NCI-H128 (cell line): ENCODE measurements around the gene MRPS2.
"Not testable (repeated sequence)": the region's sequence is repeated elsewhere in the genome, so short reads cannot be mapped to it uniquely, and the experiment has no call there.

Experiments
- DNase-seq: peaks from one replicate; lab custom pipeline; 2025; ENCODE audit not compliant: unreplicated experiment; lab: John Stamatoyannopoulos, UW

Gene MRPS2

DNA sequence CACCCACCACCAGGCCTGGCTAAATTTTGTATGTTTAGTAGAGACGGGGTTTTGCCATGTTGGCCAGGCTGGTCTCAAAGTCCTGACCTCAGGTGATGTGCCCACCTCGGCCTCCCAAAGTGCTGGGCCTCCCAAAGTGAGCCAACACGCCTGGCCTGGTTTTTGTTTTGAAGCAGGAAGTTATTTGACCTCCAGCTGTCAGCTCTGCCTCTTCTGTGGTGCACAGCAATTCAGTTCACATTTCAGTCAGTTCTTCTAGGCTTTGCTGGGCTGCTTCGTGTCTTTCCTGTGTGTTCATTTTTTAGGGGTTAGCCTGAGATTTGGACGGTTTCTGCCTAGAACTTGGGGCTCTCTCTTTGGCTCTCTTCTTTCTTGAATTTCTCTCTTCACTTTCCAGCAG, 29.7 kb downstream of the MRPS2 start:
- DNase-seq, result no peak

DNA sequence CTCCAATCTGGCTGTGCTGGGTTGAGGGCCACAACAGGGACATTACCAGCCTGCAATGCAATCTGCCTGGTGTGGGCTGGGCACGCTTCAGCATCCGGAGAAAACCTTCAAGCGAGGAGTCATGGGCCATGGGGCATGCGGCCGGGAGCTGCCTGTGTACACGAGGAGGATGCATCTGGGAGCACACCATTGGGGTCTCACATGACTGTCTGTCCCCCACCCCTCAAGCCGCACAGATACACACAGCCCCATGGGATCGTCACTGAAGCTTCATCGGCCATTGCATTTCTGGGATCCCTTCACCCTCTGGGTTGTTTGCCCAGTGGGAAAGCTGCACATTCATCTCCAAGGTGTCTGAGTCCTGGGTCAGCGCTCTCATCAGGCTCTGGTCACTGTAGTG, 30.6 kb downstream of the MRPS2 start:
- DNase-seq, result no peak

DNA sequence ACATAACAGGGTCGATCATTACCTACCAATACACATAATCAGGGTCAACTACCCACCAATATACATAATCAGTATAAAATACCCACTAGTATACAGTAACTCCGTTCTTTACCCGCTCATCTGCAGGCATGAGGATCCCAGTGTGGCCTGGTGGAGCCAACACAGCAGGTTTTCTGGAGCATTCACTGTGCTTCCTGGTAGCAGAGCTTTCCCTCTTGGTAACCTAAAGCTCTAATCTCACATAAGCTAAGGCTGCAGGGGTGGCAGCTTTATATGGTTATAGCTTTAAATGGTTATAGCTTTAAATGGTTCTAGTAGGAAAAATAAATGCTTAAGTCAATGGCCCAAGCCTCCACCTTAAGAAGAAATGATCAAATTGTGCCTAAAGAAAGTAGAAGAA, 32.6 kb downstream of the MRPS2 start:
- no peak for DNase-seq

DNA sequence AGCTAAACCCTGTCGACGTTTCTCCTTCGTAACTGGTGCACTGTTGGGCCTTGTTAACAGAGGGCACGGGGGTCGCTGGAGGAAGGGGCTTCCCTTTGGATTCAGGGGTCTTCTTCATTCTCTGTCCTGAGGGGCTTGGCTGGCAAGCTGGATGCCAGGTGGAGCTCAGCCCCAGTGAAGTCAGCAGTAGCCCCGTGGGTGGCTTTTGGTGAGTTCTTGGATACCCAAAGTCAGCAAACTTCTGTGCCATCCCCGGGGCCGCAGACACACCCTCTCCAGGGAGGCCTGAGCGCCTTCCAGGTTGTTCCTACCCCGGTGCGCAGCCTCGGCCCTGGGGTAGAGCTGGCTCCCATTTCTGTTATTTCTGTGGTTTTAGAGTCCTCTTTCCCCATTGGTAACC, 33.2 kb downstream of the MRPS2 start:
- DNase-seq, result no peak

DNA sequence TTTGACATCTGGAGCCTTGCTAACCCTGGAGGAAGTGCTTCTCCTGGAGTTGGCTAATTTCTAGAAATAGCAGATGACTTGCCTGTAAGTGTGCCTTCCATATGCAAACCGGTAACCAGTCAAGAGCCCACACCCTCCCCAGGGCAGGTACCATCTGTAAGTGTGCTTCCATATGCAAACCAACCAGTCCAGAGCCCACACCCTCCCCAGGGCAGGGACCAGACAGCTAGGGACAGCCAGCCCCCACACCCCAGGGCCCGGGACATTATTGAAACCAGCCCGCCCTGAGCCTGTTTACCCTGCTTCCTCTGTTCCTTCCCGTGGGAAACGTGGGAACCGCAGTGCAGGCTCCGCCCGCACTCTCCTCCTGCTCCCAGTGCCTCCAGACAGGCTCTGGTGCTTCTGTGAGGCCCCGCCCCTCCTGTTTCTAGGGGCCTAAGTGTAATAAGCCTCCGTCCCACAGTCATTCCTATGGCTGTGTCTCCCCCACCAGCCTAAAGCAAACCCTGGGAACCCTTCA, 33.8 kb downstream of the MRPS2 start:
- DNase-seq, result not testable (repeated sequence)

DNA sequence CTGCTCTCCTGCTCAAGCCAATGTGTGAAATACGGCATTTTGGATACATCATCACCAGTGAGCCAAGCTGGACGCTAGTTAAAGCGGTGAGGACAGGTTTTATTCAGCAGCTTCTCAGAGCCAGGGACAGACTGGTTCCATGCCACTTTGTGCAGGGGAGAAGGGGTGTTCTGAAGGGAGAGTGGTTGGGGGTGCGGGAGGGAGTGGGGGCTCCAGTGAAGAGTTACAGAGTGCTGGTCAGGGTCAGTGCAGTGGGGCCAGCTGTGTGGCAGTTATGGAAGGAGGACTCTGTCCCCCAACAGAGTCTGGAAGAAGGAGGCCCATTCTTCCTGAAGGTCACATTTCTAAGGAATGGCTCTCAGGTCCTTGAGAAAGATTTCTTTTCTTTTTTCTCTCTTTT, 34.3 kb downstream of the MRPS2 start:
- not testable (repeated sequence) for DNase-seq

DNA sequence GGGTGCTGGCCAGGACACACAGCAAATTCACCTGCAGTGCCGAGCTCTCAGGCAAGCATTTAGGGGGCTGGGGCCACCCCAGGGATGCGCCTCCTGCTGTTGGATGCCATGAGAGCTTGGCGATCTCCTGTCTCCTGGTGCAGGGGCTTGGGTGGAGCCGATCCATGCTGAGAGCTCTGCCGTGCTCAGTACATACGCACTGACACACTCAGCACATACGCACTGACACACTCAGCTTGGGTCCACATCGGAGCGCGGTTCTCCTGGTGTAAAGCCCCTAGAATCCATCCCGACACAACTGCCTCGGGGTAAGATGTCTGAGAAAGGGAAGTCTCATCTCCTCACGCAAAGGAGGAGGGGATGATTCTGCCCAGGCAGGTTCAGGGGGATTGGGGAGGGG, 35.1 kb downstream of the MRPS2 start:
- DNase-seq, result not testable (repeated sequence)

DNA sequence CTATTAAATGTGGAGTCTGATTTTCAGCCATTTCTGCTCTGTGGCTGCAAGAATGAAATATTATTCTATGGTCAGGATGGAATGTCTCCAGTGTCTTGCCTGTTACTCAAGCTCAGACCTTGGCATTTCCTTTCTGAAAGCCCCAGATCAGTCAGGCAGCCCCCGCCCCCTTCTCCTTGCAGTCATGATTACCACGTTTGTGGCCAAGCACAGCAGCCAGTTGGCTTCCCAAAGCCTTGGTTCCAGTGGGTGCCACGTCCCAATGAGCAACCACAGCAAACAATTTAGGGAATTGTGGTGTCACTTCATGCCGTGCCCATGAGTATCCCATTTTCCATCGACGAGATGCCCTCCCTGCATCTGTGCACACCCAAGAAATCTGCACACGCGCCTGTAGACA, 35.7 kb downstream of the MRPS2 start:
- DNase-seq, result no peak

DNA sequence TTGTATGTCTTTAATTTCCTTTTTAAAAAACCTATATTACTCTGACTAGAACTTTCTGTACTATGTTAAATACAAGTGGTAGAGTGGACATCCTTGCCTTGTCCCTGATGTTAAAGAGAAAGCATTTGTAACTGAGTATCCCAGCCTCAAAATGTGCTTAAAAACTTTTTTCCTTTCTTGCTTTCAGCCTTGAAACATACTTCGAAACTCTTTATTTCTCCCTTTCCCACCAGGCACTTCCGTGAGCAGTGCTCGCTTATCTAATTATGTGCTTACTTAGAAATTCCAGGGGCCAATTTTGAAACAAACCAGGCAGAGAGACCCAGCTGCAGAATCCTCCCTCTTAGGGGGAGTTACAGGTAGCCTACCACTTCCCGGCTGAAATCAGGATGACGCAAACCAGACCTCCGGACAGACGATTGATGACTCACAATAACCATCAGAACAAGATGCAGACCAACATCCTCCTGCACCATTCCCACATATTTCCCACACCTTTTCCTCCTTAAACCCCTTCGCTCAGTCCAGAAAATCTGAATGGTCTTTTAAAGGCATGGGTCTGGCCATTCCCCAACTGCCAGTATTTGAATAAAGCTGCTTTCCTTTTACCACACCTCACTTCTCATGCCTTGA, 42.9 kb downstream of the MRPS2 start:
- DNase-seq, result not testable (repeated sequence)

DNA sequence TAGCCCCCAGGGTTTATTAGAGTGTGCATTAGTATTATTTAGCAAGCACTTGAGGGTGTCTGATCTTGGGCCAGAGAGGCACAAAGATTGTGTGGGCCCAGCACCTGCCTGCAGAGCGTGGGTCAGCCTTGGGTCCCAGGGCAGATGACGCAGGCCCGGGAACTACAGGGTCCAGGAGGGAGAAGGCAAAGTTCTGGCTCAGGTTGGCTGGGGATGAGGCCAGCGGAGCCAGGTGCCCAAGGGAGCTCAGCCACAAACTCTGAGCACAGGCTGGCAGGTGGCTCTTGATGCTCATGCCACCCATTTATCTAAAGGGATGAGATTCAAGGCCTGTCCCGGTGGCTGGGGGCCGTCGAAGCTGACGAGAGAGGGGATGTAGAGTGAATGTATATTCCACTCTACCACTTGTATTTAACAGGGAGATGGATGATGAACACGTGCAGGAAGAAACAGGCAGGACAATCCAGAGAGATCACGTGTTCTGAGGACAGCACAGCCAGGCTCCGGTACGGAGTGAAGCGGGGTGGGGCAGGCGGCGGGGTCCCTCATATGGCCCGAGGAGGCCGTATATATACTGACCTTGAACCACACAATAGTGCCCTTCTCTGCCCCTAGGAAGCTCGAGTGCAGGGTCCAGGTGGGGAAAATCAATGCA, 44.6 kb downstream of the MRPS2 start:
- DNase-seq, result no peak

DNA sequence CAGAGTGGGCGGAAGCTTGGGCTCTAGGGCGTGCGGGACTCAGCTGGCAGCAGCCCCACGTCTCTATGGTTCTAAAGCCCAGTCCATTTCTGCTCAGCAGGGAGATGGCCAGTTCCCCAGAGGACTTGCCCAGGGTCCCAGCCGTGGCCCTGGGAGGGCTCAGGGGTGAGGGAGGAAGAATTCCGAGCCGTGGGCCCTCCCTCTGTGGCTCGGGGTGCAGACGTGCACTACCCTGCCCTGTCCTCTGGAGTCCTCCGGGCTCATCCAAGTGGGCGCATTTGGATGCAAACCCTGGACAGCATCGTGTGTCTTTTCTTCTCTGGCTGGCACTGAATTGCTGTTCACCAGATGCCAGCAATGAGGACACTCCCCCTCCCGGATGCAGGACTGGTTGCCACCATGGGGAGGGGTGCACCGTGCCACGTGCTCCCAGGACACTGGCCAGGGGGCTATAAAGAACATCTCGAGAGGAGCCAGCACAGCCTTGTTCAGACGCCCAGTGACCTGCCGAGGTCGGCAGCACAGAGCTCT, 45.2 kb downstream of the MRPS2 start, which contains the start of gene OBP2A:
Gene OBP2A, plus strand, starts transcription at position 481 of the 531 bp plus-strand sequence. CDS start 55 bp downstream, outside the sequence.
- DNase-seq, result not testable (repeated sequence)

DNA sequence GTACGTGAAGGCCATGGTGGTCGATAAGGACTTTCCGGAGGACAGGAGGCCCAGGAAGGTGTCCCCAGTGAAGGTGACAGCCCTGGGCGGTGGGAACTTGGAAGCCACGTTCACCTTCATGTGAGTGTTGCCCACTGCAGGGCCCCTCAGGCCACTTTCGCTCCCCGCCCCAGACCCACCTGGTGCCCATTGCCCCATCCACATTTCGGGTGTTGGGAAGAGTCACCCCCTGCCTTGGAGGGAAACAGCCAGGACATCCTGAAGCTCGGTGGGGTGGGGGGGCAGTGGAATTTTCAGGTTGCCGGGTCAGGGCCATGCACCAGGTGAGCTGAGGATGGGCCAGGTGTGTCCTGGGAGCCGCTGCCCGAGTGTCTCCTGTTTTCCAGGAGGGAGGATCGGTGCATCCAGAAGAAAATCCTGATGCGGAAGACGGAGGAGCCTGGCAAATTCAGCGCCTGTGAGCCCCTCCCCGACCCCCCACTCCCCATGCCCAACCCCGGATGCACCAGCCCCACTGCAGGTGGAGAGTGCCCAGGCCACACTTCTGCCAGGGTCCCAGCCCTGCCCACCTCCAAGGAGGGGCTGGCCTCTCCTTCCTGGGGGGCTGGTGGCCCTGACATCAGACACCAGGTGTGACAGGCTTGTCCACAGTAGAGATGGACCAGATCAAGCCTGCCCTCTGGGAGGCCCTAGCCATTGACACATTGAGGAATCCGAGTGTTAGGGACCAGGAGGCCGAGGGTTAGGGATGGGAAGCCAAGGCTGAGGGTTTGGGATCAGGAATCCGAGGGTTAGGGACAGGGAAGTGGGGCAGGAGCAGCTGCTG, 46.5 kb downstream of the MRPS2 start:
- DNase-seq, result not testable (repeated sequence)

DNA sequence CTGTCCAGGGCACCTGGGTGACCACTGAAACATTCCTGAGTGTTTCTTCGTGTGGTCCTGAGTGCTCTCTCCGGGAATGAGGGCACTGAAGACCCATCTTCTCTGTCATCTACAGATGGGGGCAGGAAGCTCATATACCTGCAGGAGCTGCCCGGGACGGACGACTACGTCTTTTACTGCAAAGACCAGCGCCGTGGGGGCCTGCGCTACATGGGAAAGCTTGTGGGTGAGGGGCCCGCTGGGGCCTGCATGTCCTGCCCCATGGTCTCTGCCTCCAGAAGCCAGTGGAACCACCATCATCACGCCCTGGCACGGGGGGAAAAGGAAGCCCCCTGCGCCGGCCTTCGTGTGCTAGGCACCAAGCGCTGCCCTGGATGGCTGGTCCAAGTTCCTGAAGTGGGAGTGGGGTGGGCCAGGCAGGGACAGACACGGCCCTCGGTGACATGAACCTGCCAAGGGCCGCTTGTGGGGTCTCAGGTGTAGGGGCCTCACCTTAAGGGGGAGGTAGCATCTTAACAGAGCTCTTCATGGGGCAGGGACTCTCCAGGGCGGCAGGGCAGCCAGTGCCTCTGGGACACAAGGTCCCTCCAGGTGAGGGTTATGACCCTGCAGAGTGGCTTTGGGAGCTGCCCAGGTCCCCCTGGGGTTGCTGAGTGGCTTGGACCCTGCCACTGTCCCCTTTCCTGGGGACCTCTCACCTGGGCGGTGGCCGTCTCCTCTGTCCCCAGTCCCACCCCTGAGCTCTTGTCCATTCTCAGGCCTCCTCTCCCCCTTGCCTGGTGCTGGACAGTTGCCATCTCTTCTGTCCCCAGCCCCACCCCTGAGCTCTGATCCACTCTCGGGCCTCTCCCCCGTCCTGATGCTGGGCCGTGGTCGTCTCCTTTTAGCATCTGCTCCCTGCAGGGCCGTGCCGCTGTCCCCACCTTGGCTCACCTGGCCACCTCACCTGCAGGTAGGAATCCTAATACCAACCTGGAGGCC, 47.6 kb downstream of the MRPS2 start:
- DNase-seq, result no peak

DNA sequence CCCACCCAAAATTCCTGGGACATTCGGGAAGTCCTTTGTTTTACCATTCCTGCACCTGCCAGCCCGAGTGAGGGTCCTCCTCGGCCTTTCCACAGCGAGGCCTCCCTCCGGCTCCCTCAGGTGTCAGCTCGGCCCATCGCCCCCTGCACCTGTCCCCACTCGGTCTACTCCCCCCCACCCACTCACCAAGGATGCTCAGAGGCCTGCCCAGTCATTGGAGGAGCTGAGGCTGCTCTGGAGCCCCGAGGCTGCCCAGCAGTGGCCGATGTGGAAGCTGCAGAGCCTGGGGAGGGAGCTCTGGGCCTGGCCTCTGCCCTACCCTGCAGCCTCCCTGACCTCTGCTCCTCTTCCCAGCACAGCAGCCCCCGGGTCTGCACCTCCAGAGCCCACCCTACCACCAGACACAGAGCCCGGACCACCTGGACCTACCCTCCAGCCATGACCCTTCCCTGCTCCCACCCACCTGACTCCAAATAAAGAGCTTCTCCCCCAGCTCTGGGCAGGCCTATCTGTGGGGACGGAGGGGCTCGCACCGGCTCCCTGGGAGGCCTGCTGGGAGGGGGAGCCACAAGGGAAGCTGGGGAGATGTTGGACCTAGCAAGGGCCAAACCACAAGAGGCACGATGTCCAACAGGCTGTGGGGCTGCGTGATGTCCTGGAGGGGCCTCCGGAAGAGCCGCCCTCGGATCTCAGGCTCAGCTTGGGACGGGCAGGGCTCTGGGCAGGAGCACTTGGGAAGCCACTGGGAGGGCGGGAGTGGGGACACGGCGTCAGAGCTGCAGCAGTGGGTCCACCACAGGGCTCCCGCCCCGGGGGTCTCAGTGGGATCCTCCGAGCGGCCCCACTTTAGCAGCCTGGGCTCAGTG, 49.2 kb downstream of the MRPS2 start:
- DNase-seq, result not testable (repeated sequence)

DNA sequence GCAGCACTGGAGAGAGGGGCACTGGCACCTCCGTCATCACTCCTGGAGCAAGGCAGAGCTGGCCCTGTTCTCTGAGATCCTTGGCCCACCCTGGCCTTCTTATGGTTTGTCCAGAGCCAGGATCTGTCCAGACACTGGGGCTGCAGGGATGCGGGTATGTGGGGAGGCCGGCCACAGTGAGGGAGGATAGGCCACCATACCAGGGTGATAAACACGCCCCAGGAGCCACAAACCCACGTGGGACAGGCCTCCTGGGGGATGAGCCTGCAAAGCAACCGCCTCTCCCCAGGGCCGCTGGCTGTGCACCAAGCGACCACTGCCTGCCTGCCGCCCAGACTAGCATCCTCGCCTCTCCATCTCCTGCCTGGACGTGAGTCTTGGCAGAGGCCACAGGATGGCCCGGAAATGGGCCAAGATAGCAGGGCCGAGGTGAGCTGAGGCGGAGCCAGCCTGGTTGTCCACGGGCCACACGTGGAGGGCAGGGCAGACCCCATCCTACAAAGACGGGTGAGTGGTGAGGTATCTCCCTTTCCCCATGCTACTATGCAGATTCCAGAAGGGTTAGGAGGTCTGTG, 49.9 kb downstream of the MRPS2 start:
- DNase-seq, result no peak

DNA sequence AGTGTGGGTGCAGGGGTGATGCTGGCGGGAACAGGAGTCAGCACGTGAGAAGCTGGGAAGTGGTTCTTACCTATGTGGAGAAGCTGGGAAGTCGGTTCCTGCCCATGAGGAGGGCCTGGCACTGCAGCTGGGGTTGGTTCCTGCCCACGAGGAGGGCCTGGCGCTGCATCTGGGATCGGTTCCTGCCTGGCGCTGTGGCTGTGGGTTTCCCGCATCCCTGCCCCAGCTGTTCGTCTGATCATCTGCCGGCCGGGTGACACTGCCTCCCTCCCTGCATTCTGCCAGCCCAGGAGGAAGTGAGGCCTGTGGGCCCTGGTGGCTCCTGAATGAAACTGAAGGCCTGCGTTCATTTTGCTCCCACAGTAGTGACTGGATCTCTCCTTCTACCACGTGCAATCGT, 50.5 kb downstream of the MRPS2 start:
- no peak for DNase-seq

DNA sequence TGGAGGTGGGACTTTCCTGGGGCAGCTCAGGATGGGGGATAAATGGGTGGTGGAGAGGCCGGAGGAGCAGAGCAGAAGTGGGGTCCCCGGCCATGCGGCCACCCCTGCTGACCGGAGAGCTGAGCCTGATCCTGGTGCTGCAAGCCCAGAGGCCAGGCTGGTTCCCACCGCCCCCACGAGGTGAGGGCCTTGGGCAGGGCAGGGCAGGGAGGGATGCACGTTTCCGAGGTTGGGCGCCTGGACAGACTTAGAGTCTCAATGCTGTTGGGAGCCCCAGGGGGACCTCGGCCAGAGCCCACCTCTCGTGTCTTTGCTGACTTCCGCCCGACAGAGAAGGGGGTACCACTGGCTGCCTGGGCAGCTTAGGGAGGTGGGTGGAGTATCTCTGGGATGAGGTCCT, 51.0 kb downstream of the MRPS2 start:
- DNase-seq, result no peak

DNA sequence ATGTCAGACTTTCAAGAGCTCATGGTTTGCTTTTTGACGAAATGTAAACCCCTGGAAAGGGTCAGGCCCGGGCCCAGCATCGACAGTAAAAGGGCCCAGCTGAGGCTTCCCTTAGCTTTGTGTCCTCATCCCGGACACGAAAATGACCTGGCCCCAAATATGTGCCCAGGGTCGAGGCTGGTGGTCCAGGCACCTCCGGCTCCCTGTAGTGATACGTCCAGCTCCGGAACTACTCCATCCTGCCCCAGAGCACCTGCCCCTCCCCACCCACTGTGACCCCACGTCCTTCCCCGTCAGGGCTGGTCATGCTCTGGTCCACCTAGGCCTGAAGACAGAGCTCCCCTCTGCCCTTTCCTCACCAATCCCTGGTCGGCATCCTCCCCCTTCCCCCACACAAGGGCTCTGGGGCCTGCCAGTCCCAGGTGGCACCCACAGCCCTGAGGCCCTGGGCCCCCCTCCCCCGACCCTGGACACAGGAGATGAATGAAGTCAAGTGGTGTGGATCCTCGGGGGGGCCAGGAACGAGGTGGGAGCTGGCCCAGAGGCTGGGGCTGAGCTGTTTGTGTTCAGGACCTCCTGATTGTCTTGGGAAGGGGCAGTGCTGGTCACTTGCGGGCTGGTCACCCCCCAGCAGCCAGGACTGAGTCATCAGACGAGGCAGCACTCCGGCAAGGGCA, 51.7 kb downstream of the MRPS2 start:
- DNase-seq, result no peak
